ENCODE measurements around the gene RPL13A. TPM values are rescaled to one million over a fixed set of nuclear protein-coding genes. Genes with fewer than 3 reads are reported as not detected.

The RPL13A gene
- polyA plus RNA-seq, 1 of the 3 experiments (the other 2 are of a cell fraction): 2,748 TPM

DNA sequence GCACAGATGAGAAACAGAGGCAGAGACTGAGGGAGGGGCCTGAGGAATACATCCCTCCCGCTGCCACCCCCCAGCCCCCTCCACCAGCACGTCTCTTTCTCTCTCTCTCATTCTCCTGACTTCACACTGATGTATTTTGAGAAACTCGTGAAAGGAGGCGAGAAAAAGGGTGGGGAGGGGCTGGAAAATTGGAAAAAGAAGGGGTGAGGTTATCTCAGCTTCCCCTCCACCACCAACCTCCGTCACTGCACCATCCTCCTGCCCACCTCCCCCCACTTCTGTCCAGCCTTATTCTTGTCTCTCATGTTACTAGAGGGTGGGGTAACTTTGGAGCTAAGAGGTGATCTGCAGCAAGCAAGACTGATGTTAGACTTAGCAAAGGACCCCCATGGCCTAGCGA lies 47.6 kb upstream of the RPL13A start:
- no peak overlapping the region for H2AFZ ChIP-seq (ENCODE audit: low read depth)
- no peak overlapping the region for H3K4me2 ChIP-seq
- no peaks in the 10 kb centered on the region for H3K9me3 ChIP-seq
- no peak overlapping the region for H3K27ac ChIP-seq (ENCODE audit: low read depth in 2 of 2, low read length in 1 of 2)
- H3K4me3 ChIP-seq (ENCODE audit: low read depth in 2 of 2, low read length in 1 of 2): no peak overlapping the region
- 9% methylated on average over 6 of the region's 6 CpGs for WGBS (ENCODE audit: low lambda C conversion rate)
- H3K9ac ChIP-seq: no peak overlapping the region
- no peak for DNase-seq
- peaks cover 14% of the 10 kb centered on the region for H3F3A ChIP-seq (replicated peaks; ENCODE audit: insufficient read depth)
- peaks cover 0 to 30% of the 10 kb centered on the region in 2 experiments; a peak in 1 of 4 replicates for H3K4me1 ChIP-seq (ENCODE audit: control insufficient read depth in 1 of 2, insufficient read depth in 2 of 2, low read depth in 1 of 2, low read length in 1 of 2)
- no peaks in the 10 kb centered on the region for H3K9me2 ChIP-seq
- ChIA-PET POLR2A (no interaction called here), CTCF (interaction anchor here (1.2 to 11.2 kb wide), 4 partner anchors 17 to 215 kb away, joined by 3 to 149 read pairs (median 4); partner anchors contain the start of genes KASH5 and PTH2)
- H4K20me1 ChIP-seq (ENCODE audit: insufficient read depth): no peaks in the 10 kb centered on the region
- H3K27me3 ChIP-seq (ENCODE audit: insufficient read depth): peaks cover 65% of the 10 kb centered on the region
- no peak for TF ChIP-seq TAF1 (IDR thresholded peaks at IDR 0.05; ENCODE audit: borderline replicate concordance, low read depth, low read length)
- no peak for TF ChIP-seq RFX5 (IDR thresholded peaks at IDR 0.05; ENCODE audit: low read length)
- TF ChIP-seq, protein P1, sequence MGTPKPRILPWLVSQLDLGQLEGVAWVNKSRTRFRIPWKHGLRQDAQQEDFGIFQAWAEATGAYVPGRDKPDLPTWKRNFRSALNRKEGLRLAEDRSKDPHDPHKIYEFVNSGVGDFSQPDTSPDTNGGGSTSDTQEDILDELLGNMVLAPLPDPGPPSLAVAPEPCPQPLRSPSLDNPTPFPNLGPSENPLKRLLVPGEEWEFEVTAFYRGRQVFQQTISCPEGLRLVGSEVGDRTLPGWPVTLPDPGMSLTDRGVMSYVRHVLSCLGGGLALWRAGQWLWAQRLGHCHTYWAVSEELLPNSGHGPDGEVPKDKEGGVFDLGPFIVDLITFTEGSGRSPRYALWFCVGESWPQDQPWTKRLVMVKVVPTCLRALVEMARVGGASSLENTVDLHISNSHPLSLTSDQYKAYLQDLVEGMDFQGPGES (IDR thresholded peaks at IDR 0.05; ENCODE audit: low read depth, low read length): no peak
- TF ChIP-seq JUND (IDR thresholded peaks at IDR 0.05): no peak
- no peak for TF ChIP-seq RAD21 (IDR thresholded peaks at IDR 0.05; ENCODE audit: low read length)
- TF ChIP-seq CHD2 (IDR thresholded peaks at IDR 0.05; ENCODE audit: low read length, partially characterized antibody): no peak
- no peak for TF ChIP-seq TCF12 (IDR thresholded peaks at IDR 0.05)
- TF ChIP-seq EP300 (IDR thresholded peaks at IDR 0.05; ENCODE audit: borderline replicate concordance in 1 of 2, low read depth in 1 of 2, low read length in 1 of 2): no peak
- TF ChIP-seq, protein P2, sequence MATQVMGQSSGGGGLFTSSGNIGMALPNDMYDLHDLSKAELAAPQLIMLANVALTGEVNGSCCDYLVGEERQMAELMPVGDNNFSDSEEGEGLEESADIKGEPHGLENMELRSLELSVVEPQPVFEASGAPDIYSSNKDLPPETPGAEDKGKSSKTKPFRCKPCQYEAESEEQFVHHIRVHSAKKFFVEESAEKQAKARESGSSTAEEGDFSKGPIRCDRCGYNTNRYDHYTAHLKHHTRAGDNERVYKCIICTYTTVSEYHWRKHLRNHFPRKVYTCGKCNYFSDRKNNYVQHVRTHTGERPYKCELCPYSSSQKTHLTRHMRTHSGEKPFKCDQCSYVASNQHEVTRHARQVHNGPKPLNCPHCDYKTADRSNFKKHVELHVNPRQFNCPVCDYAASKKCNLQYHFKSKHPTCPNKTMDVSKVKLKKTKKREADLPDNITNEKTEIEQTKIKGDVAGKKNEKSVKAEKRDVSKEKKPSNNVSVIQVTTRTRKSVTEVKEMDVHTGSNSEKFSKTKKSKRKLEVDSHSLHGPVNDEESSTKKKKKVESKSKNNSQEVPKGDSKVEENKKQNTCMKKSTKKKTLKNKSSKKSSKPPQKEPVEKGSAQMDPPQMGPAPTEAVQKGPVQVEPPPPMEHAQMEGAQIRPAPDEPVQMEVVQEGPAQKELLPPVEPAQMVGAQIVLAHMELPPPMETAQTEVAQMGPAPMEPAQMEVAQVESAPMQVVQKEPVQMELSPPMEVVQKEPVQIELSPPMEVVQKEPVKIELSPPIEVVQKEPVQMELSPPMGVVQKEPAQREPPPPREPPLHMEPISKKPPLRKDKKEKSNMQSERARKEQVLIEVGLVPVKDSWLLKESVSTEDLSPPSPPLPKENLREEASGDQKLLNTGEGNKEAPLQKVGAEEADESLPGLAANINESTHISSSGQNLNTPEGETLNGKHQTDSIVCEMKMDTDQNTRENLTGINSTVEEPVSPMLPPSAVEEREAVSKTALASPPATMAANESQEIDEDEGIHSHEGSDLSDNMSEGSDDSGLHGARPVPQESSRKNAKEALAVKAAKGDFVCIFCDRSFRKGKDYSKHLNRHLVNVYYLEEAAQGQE (IDR thresholded peaks at IDR 0.05; ENCODE audit: low read depth, low read length): no peak
- TF ChIP-seq NRF1 (IDR thresholded peaks at IDR 0.05; ENCODE audit: low read depth, low read length): no peak
- TF ChIP-seq YY1 (IDR thresholded peaks at IDR 0.05; ENCODE audit: low read depth): no peak
- TF ChIP-seq RCOR1 (IDR thresholded peaks at IDR 0.05; ENCODE audit: low read length): no peak
- TF ChIP-seq FOSL2 (IDR thresholded peaks at IDR 0.05; ENCODE audit: borderline replicate concordance, low read depth): no peak
- TF ChIP-seq, protein P3, sequence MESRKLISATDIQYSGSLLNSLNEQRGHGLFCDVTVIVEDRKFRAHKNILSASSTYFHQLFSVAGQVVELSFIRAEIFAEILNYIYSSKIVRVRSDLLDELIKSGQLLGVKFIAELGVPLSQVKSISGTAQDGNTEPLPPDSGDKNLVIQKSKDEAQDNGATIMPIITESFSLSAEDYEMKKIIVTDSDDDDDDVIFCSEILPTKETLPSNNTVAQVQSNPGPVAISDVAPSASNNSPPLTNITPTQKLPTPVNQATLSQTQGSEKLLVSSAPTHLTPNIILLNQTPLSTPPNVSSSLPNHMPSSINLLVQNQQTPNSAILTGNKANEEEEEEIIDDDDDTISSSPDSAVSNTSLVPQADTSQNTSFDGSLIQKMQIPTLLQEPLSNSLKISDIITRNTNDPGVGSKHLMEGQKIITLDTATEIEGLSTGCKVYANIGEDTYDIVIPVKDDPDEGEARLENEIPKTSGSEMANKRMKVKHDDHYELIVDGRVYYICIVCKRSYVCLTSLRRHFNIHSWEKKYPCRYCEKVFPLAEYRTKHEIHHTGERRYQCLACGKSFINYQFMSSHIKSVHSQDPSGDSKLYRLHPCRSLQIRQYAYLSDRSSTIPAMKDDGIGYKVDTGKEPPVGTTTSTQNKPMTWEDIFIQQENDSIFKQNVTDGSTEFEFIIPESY (IDR thresholded peaks at IDR 0.05; ENCODE audit: borderline replicate concordance, low read depth): no peak
- no peak for TF ChIP-seq NFIC (IDR thresholded peaks at IDR 0.05; ENCODE audit: borderline replicate concordance)
- TF ChIP-seq EZH2phosphoT487 (IDR thresholded peaks at IDR 0.05; ENCODE audit: borderline replicate concordance, low read depth): no peak
- H3K36me3 ChIP-seq (replicated peaks in 1 of 2; ENCODE audit: control insufficient read depth in 1 of 2, insufficient read depth in 2 of 2, low read length in 1 of 2): no peaks in the 10 kb centered on the region
- H3K79me2 ChIP-seq (ENCODE audit: insufficient read depth): no peaks in the 10 kb centered on the region

All from SK-N-SH (cell line).